Mesenchymal stem cell (in vitro differentiated cells and primary cell): ENCODE results near the gene ST6GAL2.

ENCODE experiments used
- DNase-seq: peaks from one replicate; pipeline ENCODE4 v3.0.0-alpha.2; 2013
- H2AFZ ChIP-seq: one replicate; pipeline ENCODE4 v1.6.1; 2013; ENCODE audit warnings: low read depth, mild to moderate bottlenecking, control low read depth, inconsistent platforms, low read length, moderate library complexity
- H2AK5ac ChIP-seq: 2 replicates; pipeline ENCODE4 v1.6.1; 2013; ENCODE audit warnings: low read length, moderate library complexity, mild to moderate bottlenecking, inconsistent platforms; ENCODE audit not compliant: severe bottlenecking
- H2BK120ac ChIP-seq: one replicate; pipeline ENCODE4 v1.6.1; 2013; ENCODE audit warnings: low read depth, mild to moderate bottlenecking, inconsistent platforms, low read length, moderate library complexity
- H2BK12ac ChIP-seq, 2 experiments: one replicate each; pipeline ENCODE4 v1.6.1; 2013; ENCODE audit warnings: inconsistent platforms in 2 of 2, low read length in 2 of 2, mild to moderate bottlenecking in 2 of 2, moderate library complexity in 2 of 2, control low read depth in 1 of 2
- H2BK15ac ChIP-seq: one replicate; pipeline ENCODE4 v1.6.1; 2013; ENCODE audit warnings: mild to moderate bottlenecking, low read depth, inconsistent platforms; ENCODE audit not compliant: poor library complexity, severe bottlenecking
- H2BK5ac ChIP-seq: 2 replicates; pipeline ENCODE4 v1.6.1; 2013; ENCODE audit warnings: low read depth, mild to moderate bottlenecking, low read length, control low read depth, inconsistent platforms; ENCODE audit not compliant: poor library complexity, severe bottlenecking
- H3K14ac ChIP-seq, 2 experiments: one replicate each; pipeline ENCODE4 v1.6.1; 2013; ENCODE audit warnings: inconsistent platforms in 2 of 2, low read length in 2 of 2, control low read depth in 1 of 2, mild to moderate bottlenecking in 1 of 2, moderate library complexity in 1 of 2
- H3K18ac ChIP-seq, 2 experiments: one replicate each; pipeline ENCODE4 v1.6.1; 2013; ENCODE audit warnings: inconsistent platforms in 2 of 2, low read length in 2 of 2, control low read depth in 1 of 2, low read depth in 1 of 2, mild to moderate bottlenecking in 1 of 2
- H3K23ac ChIP-seq, 2 experiments: one replicate each; pipeline ENCODE4 v1.6.1; 2013; ENCODE audit warnings: inconsistent platforms in 2 of 2, low read length in 2 of 2, mild to moderate bottlenecking in 2 of 2, moderate library complexity in 2 of 2, control low read depth in 1 of 2
- H3K27ac ChIP-seq: 2 replicates; pipeline ENCODE4 v1.5.1; 2013; ENCODE audit warnings: mild to moderate bottlenecking, moderate library complexity, low read length, control low read depth, inconsistent platforms; ENCODE audit not compliant: poor library complexity, severe bottlenecking
- H3K27me3 ChIP-seq, 2 experiments: 2 replicates each; pipeline versions ENCODE4 v1.6.1 to v1.7.0; 2013; ENCODE audit warnings: low read length in 2 of 2, mild to moderate bottlenecking in 2 of 2, moderate library complexity in 2 of 2, control low read depth in 1 of 2, inconsistent platforms in 1 of 2; ENCODE audit not compliant: control insufficient read depth in 1 of 2, insufficient read depth in 1 of 2
- H3K36me3 ChIP-seq, 2 experiments: 2 replicates each; pipeline versions ENCODE4 v1.6.1 to v1.7.0; 2013; ENCODE audit warnings: low read length in 2 of 2, control low read depth in 1 of 2, inconsistent platforms in 1 of 2, low read depth in 1 of 2, mild to moderate bottlenecking in 1 of 2; ENCODE audit not compliant: insufficient read depth in 2 of 2, control insufficient read depth in 1 of 2
- H3K4ac ChIP-seq, 2 experiments: one replicate each; pipeline ENCODE4 v1.6.1; 2013; ENCODE audit warnings: inconsistent platforms in 2 of 2, low read length in 2 of 2, mild to moderate bottlenecking in 2 of 2, moderate library complexity in 2 of 2, control low read depth in 1 of 2, low read depth in 1 of 2
- H3K4me1 ChIP-seq: 2 replicates; pipeline ENCODE4 v1.6.1; 2013; ENCODE audit warnings: low read depth, low read length, control low read depth; ENCODE audit not compliant: control insufficient read depth, insufficient read depth
- H3K4me2 ChIP-seq: 2 replicates; pipeline ENCODE4 v1.6.1; 2013; ENCODE audit warnings: low read length, mild to moderate bottlenecking, inconsistent platforms; ENCODE audit not compliant: poor library complexity, severe bottlenecking
- H3K4me3 ChIP-seq, 2 experiments: 2 replicates each; pipeline versions ENCODE4 v1.5.1 to v1.7.0; 2013; ENCODE audit warnings: low read length in 2 of 2, mild to moderate bottlenecking in 2 of 2, control low read depth in 1 of 2, low read depth in 1 of 2; ENCODE audit not compliant: insufficient read depth in 1 of 2
- H3K79me1 ChIP-seq: replicated peaks from 2 replicates; pipeline ENCODE4 v1.6.1; 2013; ENCODE audit warnings: mild to moderate bottlenecking, control low read depth, low read length, inconsistent platforms; ENCODE audit not compliant: poor library complexity, severe bottlenecking
- H3K9ac ChIP-seq: 2 replicates; pipeline ENCODE4 v1.7.0; 2013; ENCODE audit warnings: mild to moderate bottlenecking, low read length, moderate library complexity
- H3K9me3 ChIP-seq: 2 replicates; pipeline ENCODE4 v1.7.0; 2013; ENCODE audit warnings: mild to moderate bottlenecking, low read length; ENCODE audit not compliant: control insufficient read depth
- H4K8ac ChIP-seq: one replicate; pipeline ENCODE4 v1.6.1; 2013; ENCODE audit warnings: inconsistent platforms, mild to moderate bottlenecking, low read length, moderate library complexity
- H4K91ac ChIP-seq: one replicate; pipeline ENCODE4 v1.6.1; 2013; ENCODE audit warnings: mild to moderate bottlenecking, low read length, inconsistent platforms
- WGBS: methylation state at CpG from one replicate; pipeline ENCODE4 v1.1.7; 2013; ENCODE audit warnings: mixed read lengths; 5-methylcytosine and 5-hydroxymethylcytosine counted together

Gene ST6GAL2

DNA sequence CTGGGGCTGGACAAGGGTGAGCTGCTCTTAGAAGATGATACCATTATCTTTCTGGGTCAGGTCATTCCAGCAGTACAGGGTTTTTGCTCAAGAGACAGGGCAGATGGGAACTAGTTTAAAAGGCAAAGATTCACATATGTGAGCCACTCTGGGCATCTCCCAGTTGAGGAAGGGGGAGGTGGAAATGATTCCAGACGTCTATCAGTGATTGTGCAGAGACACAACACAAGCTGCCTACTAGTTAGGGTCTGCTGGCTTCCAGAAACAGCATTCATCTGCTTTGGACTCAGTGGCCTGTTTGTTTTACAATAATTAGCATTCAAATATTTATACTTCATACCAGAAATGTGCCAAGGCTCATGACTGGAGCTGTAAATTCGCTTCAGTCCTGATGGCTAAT, 32.3 kb downstream of the ST6GAL2 start:
- no peak overlapping the region for H4K91ac ChIP-seq
- no peak overlapping the region for H2BK5ac ChIP-seq
- no peak overlapping the region for H2AK5ac ChIP-seq
- H3K27ac ChIP-seq = no peak overlapping the region
- no peak overlapping the region for H3K9ac ChIP-seq
- H3K79me1 ChIP-seq = peaks cover 32% of the 10 kb centered on the region
- 66% methylated on average over 2 of the region's 2 CpGs for WGBS
- H3K4me2 ChIP-seq = no peak overlapping the region
- peaks cover 0 to 6% of the 10 kb centered on the region in 2 experiments for H3K36me3 ChIP-seq
- H3K18ac ChIP-seq = no peak overlapping the region
- no peak overlapping the region for H2BK15ac ChIP-seq
- H3K4ac ChIP-seq = no peak overlapping the region
- H4K8ac ChIP-seq = no peak overlapping the region
- no peaks in the 10 kb centered on the region for H3K27me3 ChIP-seq
- no peak overlapping the region for H3K14ac ChIP-seq
- no peak overlapping the region for H2BK12ac ChIP-seq
- no peak overlapping the region for H2AFZ ChIP-seq
- peaks cover 4% of the 10 kb centered on the region for H3K9me3 ChIP-seq
- DNase-seq = no peak
- H3K4me1 ChIP-seq = no peaks in the 10 kb centered on the region
- no peak overlapping the region for H2BK120ac ChIP-seq
- no peak overlapping the region for H3K4me3 ChIP-seq
- H3K23ac ChIP-seq = no peak overlapping the region

GRCh38 chr2:106851881-106852501, 34.0 kb downstream of the ST6GAL2 start:
- H3K23ac ChIP-seq = no peak overlapping the region
- H3K4me2 ChIP-seq = no peak overlapping the region
- H4K91ac ChIP-seq = no peak overlapping the region
- H3K4me3 ChIP-seq = no peak overlapping the region
- peaks cover 0 to 6% of the 10 kb centered on the region in 2 experiments for H3K36me3 ChIP-seq
- H2BK5ac ChIP-seq = no peak overlapping the region
- H2BK12ac ChIP-seq = no peak overlapping the region
- no peak overlapping the region for H3K9ac ChIP-seq
- H3K9me3 ChIP-seq = no peaks in the 10 kb centered on the region
- no peak overlapping the region for H2BK120ac ChIP-seq
- DNase-seq = no peak
- H3K14ac ChIP-seq = no peak overlapping the region
- no peak overlapping the region for H2BK15ac ChIP-seq
- H2AFZ ChIP-seq = no peak overlapping the region
- H3K79me1 ChIP-seq = peaks cover 30% of the 10 kb centered on the region
- H3K18ac ChIP-seq = no peak overlapping the region
- H2AK5ac ChIP-seq = no peak overlapping the region
- H3K4me1 ChIP-seq = no peaks in the 10 kb centered on the region
- no peak overlapping the region for H4K8ac ChIP-seq
- 55% methylated on average over 11 of the region's 11 CpGs for WGBS
- H3K27ac ChIP-seq = no peak overlapping the region
- no peaks in the 10 kb centered on the region for H3K27me3 ChIP-seq
- no peak overlapping the region for H3K4ac ChIP-seq

GRCh38 chr2:106851087-106851874, 34.7 kb downstream of the ST6GAL2 start:
- H3K9ac ChIP-seq = no peak overlapping the region
- H2BK5ac ChIP-seq = no peak overlapping the region
- H3K79me1 ChIP-seq = peaks cover 29% of the 10 kb centered on the region
- no peak overlapping the region for H3K4me2 ChIP-seq
- H3K27me3 ChIP-seq = no peaks in the 10 kb centered on the region
- no peak overlapping the region for H2BK15ac ChIP-seq
- no peak overlapping the region for H3K14ac ChIP-seq
- H3K9me3 ChIP-seq = no peaks in the 10 kb centered on the region
- H2BK120ac ChIP-seq = no peak overlapping the region
- H3K23ac ChIP-seq = no peak overlapping the region
- no peak overlapping the region for H3K4ac ChIP-seq
- no peak overlapping the region for H4K8ac ChIP-seq
- peaks cover 0 to 6% of the 10 kb centered on the region in 2 experiments for H3K36me3 ChIP-seq
- no peak for DNase-seq
- no peak overlapping the region for H2BK12ac ChIP-seq
- no peak overlapping the region for H2AK5ac ChIP-seq
- no peak overlapping the region for H3K18ac ChIP-seq
- H3K4me1 ChIP-seq = no peaks in the 10 kb centered on the region
- no peak overlapping the region for H2AFZ ChIP-seq
- 44% methylated on average over 5 of the region's 7 CpGs for WGBS
- H4K91ac ChIP-seq = no peak overlapping the region
- no peak overlapping the region for H3K27ac ChIP-seq
- H3K4me3 ChIP-seq = no peak overlapping the region

- no peak for DNase-seq
- H2BK12ac ChIP-seq = no peak overlapping the region
- H3K9me3 ChIP-seq = no peaks in the 10 kb centered on the region
- H3K27me3 ChIP-seq = peaks cover 0 to 5% of the 10 kb centered on the region in 2 experiments
- H4K8ac ChIP-seq = no peak overlapping the region
- H3K36me3 ChIP-seq = peaks cover 0 to 6% of the 10 kb centered on the region in 2 experiments
- no peak overlapping the region for H3K4ac ChIP-seq
- no peak overlapping the region for H3K23ac ChIP-seq
- no peak overlapping the region for H4K91ac ChIP-seq
- H3K79me1 ChIP-seq = peaks cover 35% of the 10 kb centered on the region
- H3K4me2 ChIP-seq = no peak overlapping the region
- 72% methylated on average over 2 of the region's 2 CpGs for WGBS
- no peak overlapping the region for H3K4me3 ChIP-seq
- H3K18ac ChIP-seq = no peak overlapping the region
- no peak overlapping the region for H2BK5ac ChIP-seq
- H3K27ac ChIP-seq = no peak overlapping the region
- no peak overlapping the region for H3K14ac ChIP-seq
- H3K9ac ChIP-seq = no peak overlapping the region
- no peak overlapping the region for H2BK15ac ChIP-seq
- no peak overlapping the region for H2BK120ac ChIP-seq
- H2AK5ac ChIP-seq = no peak overlapping the region
- H3K4me1 ChIP-seq = no peaks in the 10 kb centered on the region
- no peak overlapping the region for H2AFZ ChIP-seq
Measured at GRCh38 chr2:106849253-106849652, 36.7 kb downstream of the ST6GAL2 start.
